Ishikawa (cell line): ENCODE results near the gene DMD.

Source experiments
- CEBPB ChIP-seq: IDR thresholded peaks from 2 replicates; pipeline ENCODE4 v1.6.1; 2012
- EGR1 ChIP-seq: IDR thresholded peaks from 2 replicates; pipeline ENCODE4 v1.6.1; 2012
- FOXM1 ChIP-seq: IDR thresholded peaks from 2 replicates; pipeline ENCODE4 v1.6.1; 2012; ENCODE audit warnings: low read depth, borderline replicate concordance
- NFIC ChIP-seq: IDR thresholded peaks from 2 replicates; pipeline ENCODE4 v1.6.1; 2012
- RAD21 ChIP-seq: IDR thresholded peaks from 2 replicates; pipeline ENCODE4 v1.6.1; 2012; ENCODE audit warnings: low read depth
- TAF1 ChIP-seq: IDR thresholded peaks from 2 replicates; pipeline ENCODE4 v1.6.1; 2012; ENCODE audit warnings: low read depth, mild to moderate bottlenecking
- YY1 ChIP-seq: IDR thresholded peaks from 2 replicates; pipeline ENCODE4 v1.6.1; 2012; ENCODE audit warnings: low read depth
- ZBTB7A ChIP-seq: IDR thresholded peaks from 2 replicates; pipeline ENCODE4 v1.6.1; 2012; ENCODE audit warnings: low read depth
- TF ChIP-seq, protein P1 (sequence below): IDR thresholded peaks from 2 replicates; pipeline ENCODE4 v1.6.1; 2012
- TF ChIP-seq, protein P2 (sequence below): IDR thresholded peaks from 2 replicates; pipeline ENCODE4 v1.6.1; 2012; ENCODE audit warnings: low read depth, mild to moderate bottlenecking
- TF ChIP-seq, protein P3 (sequence below): IDR thresholded peaks from 2 replicates; pipeline ENCODE4 v1.6.1; 2012

DNA sequence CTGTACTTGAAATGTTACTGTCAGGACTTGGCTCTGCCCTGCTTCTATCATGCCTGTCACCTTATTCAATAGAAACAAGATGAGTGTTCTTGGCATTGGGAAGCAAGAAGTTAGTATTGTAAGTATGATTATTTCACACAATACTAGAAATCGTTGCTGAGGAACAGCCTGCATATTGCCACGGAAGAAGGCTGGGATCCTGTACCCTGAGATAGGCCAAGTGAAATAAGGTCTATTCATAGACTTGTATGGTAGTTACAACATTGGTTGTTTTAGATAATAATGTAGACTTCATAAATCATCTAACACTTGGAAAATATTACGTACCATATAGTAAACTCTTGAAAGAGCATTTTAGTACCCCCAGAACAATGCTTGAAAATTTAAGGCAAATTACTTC, 215.9 kb downstream of the DMD start:
- TF ChIP-seq, protein P1, sequence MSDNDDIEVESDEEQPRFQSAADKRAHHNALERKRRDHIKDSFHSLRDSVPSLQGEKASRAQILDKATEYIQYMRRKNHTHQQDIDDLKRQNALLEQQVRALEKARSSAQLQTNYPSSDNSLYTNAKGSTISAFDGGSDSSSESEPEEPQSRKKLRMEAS = no peak
- TF ChIP-seq ZBTB7A (no peak), FOXM1 (no peak), EGR1 (no peak), TAF1 (no peak), RAD21 (no peak), YY1 (no peak), CEBPB (no peak), NFIC (no peak)
- TF ChIP-seq, protein P2, sequence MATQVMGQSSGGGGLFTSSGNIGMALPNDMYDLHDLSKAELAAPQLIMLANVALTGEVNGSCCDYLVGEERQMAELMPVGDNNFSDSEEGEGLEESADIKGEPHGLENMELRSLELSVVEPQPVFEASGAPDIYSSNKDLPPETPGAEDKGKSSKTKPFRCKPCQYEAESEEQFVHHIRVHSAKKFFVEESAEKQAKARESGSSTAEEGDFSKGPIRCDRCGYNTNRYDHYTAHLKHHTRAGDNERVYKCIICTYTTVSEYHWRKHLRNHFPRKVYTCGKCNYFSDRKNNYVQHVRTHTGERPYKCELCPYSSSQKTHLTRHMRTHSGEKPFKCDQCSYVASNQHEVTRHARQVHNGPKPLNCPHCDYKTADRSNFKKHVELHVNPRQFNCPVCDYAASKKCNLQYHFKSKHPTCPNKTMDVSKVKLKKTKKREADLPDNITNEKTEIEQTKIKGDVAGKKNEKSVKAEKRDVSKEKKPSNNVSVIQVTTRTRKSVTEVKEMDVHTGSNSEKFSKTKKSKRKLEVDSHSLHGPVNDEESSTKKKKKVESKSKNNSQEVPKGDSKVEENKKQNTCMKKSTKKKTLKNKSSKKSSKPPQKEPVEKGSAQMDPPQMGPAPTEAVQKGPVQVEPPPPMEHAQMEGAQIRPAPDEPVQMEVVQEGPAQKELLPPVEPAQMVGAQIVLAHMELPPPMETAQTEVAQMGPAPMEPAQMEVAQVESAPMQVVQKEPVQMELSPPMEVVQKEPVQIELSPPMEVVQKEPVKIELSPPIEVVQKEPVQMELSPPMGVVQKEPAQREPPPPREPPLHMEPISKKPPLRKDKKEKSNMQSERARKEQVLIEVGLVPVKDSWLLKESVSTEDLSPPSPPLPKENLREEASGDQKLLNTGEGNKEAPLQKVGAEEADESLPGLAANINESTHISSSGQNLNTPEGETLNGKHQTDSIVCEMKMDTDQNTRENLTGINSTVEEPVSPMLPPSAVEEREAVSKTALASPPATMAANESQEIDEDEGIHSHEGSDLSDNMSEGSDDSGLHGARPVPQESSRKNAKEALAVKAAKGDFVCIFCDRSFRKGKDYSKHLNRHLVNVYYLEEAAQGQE = no peak
- TF ChIP-seq, protein P3, sequence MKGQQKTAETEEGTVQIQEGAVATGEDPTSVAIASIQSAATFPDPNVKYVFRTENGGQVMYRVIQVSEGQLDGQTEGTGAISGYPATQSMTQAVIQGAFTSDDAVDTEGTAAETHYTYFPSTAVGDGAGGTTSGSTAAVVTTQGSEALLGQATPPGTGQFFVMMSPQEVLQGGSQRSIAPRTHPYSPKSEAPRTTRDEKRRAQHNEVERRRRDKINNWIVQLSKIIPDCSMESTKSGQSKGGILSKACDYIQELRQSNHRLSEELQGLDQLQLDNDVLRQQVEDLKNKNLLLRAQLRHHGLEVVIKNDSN = no peak
